GM20000 (cell line): Measurements from ENCODE around the gene PIP4K2A.
"Not testable (repeated sequence)": the region's sequence is repeated elsewhere in the genome, so short reads cannot be mapped to it uniquely, and the experiment has no call there.

Source experiments
- DNase-seq: peaks from one replicate; pipeline ENCODE4 v3.0.0; 2012; ENCODE audit warnings: low spot score
- CTCF ChIP-seq: IDR thresholded peaks from 2 replicates; pipeline ENCODE4 v1.5.1; 2012; ENCODE audit warnings: mild to moderate bottlenecking, control low read depth; ENCODE audit errors: extremely low read depth, missing control alignments

Gene PIP4K2A

GRCh38 chr10:22727112-22727511, 12.7 kb upstream of the PIP4K2A start:
- DNase-seq: no peak
- TF ChIP-seq CTCF: no peak

GRCh38 chr10:22724773-22725172, 10.4 kb upstream of the PIP4K2A start:
- no peak for DNase-seq
- TF ChIP-seq CTCF: no peak

- DNase-seq: peak; percentile 47
These were observed 9.4 kb upstream of the PIP4K2A start for GRCh38 chr10:22723783-22724182.

GRCh38 chr10:22723343-22723779, 9.0 kb upstream of the PIP4K2A start:
- no peak for TF ChIP-seq CTCF
- DNase-seq: peak; percentile 49

More at GRCh38 chr10:22723783-22724182, 9.4 kb upstream of the PIP4K2A start:
- TF ChIP-seq CTCF: no peak

GRCh38 chr10:22722626-22723169, 8.3 kb upstream of the PIP4K2A start:
- no peak for DNase-seq

GRCh38 chr10:22720667-22721066, 6.3 kb upstream of the PIP4K2A start:
- TF ChIP-seq CTCF: no peak
- no peak for DNase-seq

More at GRCh38 chr10:22722626-22723169, 8.3 kb upstream of the PIP4K2A start:
- no peak for TF ChIP-seq CTCF

- no peak for DNase-seq
- TF ChIP-seq CTCF: no peak
These were observed 5.1 kb upstream of the PIP4K2A start for GRCh38 chr10:22719406-22720042.

GRCh38 chr10:22718659-22719058, 4.3 kb upstream of the PIP4K2A start:
- DNase-seq: not testable (repeated sequence)
